ENCODE measurements around the gene ARHGAP31.

GRCh38 chr3:119310071-119310470 is 15.9 kb downstream of the ARHGAP31 start:
- TF ChIP-seq CTCF (IDR thresholded peaks at IDR 0.05), result no peak
- TF ChIP-seq POLR2A (IDR thresholded peaks at IDR 0.05), result no peak
